ENCODE data around the gene PLXNC1.

The PLXNC1 gene

GRCh38 chr12:94204499-94205247, 56.3 kb downstream of the PLXNC1 start:
- DNase-seq (ENCODE audit: low read depth in 2 of 2) = no peak

GRCh38 chr12:94205822-94206221, 57.4 kb downstream of the PLXNC1 start:
- no peak for DNase-seq (ENCODE audit: low read depth in 2 of 2)

- no peak for DNase-seq (ENCODE audit: low read depth in 2 of 2)
These were observed 58.5 kb downstream of the PLXNC1 start for GRCh38 chr12:94206886-94207285.

- DNase-seq (ENCODE audit: low read depth in 2 of 2) = no peak
These were observed 59.1 kb downstream of the PLXNC1 start for GRCh38 chr12:94207467-94207848.

- DNase-seq (ENCODE audit: low read depth in 2 of 2) = peak; percentile 26 to 44
These were observed 59.7 kb downstream of the PLXNC1 start for GRCh38 chr12:94207849-94208621.

GRCh38 chr12:94208622-94208966, 60.2 kb downstream of the PLXNC1 start:
- DNase-seq (ENCODE audit: low read depth in 2 of 2) = peak in 1 of 2 donors; percentile 34

GRCh38 chr12:94209240-94209639, 60.9 kb downstream of the PLXNC1 start:
- DNase-seq (ENCODE audit: low read depth in 2 of 2) = no peak

GRCh38 chr12:94211021-94211420, 62.6 kb downstream of the PLXNC1 start:
- no peak for DNase-seq (ENCODE audit: low read depth in 2 of 2)

- DNase-seq (ENCODE audit: low read depth in 2 of 2) = no peak
These were observed 69.9 kb downstream of the PLXNC1 start for GRCh38 chr12:94218233-94218632.

- DNase-seq (ENCODE audit: low read depth in 2 of 2) = no peak
These were observed 71.4 kb downstream of the PLXNC1 start for GRCh38 chr12:94219622-94220302.

GRCh38 chr12:94220804-94221203, 72.4 kb downstream of the PLXNC1 start:
- DNase-seq (ENCODE audit: low read depth in 2 of 2) = no peak

- no peak for DNase-seq (ENCODE audit: low read depth in 2 of 2)
These were observed 74.1 kb downstream of the PLXNC1 start for GRCh38 chr12:94222351-94223084.

GRCh38 chr12:94223842-94224241, 75.5 kb downstream of the PLXNC1 start:
- DNase-seq (ENCODE audit: low read depth in 2 of 2) = no peak

GRCh38 chr12:94225506-94225905, 77.1 kb downstream of the PLXNC1 start:
- no peak for DNase-seq (ENCODE audit: low read depth in 2 of 2)

GRCh38 chr12:94225947-94226630, 77.7 kb downstream of the PLXNC1 start:
- no peak for DNase-seq (ENCODE audit: low read depth in 2 of 2)

GRCh38 chr12:94227066-94227465, 78.7 kb downstream of the PLXNC1 start:
- DNase-seq (ENCODE audit: low read depth in 2 of 2) = no peak

GRCh38 chr12:94228488-94228907, 80.1 kb downstream of the PLXNC1 start:
- no peak for DNase-seq (ENCODE audit: low read depth in 2 of 2)

GRCh38 chr12:94229902-94230301, 81.5 kb downstream of the PLXNC1 start:
- no peak for DNase-seq (ENCODE audit: low read depth in 2 of 2)

GRCh38 chr12:94230357-94230905, 82.1 kb downstream of the PLXNC1 start:
- no peak for DNase-seq (ENCODE audit: low read depth in 2 of 2)

- DNase-seq (ENCODE audit: low read depth in 2 of 2) = no peak
These were observed 83.3 kb downstream of the PLXNC1 start for GRCh38 chr12:94231709-94232108.

- DNase-seq (ENCODE audit: low read depth in 2 of 2) = no peak
These were observed 87.5 kb downstream of the PLXNC1 start for GRCh38 chr12:94235848-94236247.
